GM18909 (cell line): ENCODE results near the gene FMN1.

Experiments
- ATAC-seq: cut with Tn5 transposase; IDR thresholded peaks from one replicate; pipeline ENCODE4 v1.9.1; 2021; ENCODE audit warnings: mild to moderate bottlenecking; ENCODE audit not compliant: unreplicated experiment, poor library complexity

Gene FMN1

GRCh38 chr15:33194704-33195670 is at the start of gene FMN1:
Gene FMN1 (minus strand): TSS chr15:33194714. CDS start chr15:33154914, 39,800 bp downstream.
- ATAC-seq: peak; percentile 91

GRCh38 chr15:33243869-33244268 is 49.4 kb upstream of the FMN1 start:
- no peak for ATAC-seq

- no peak for ATAC-seq
Observed at GRCh38 chr15:33243393-33243792, 48.9 kb upstream of the FMN1 start.

GRCh38 chr15:33242669-33243191 is 48.2 kb upstream of the FMN1 start:
- no peak for ATAC-seq

GRCh38 chr15:33242165-33242564 is 47.7 kb upstream of the FMN1 start:
- ATAC-seq: no peak

- ATAC-seq: no peak
Observed at GRCh38 chr15:33236841-33237509, 42.5 kb upstream of the FMN1 start.

- ATAC-seq: no peak
Observed at GRCh38 chr15:33234020-33234461, 39.5 kb upstream of the FMN1 start.

GRCh38 chr15:33226559-33227181 is 32.2 kb upstream of the FMN1 start:
- peak; percentile 88 for ATAC-seq

GRCh38 chr15:33218071-33218491 is 23.6 kb upstream of the FMN1 start:
- no peak for ATAC-seq

- ATAC-seq: no peak
Observed at GRCh38 chr15:33215941-33216872, 21.7 kb upstream of the FMN1 start.

- ATAC-seq: no peak
Observed at GRCh38 chr15:33211176-33211808, 16.8 kb upstream of the FMN1 start.

- ATAC-seq: no peak
Observed at GRCh38 chr15:33209575-33210481, 15.3 kb upstream of the FMN1 start.

GRCh38 chr15:33207646-33208045 is 13.1 kb upstream of the FMN1 start:
- ATAC-seq: no peak

GRCh38 chr15:33206366-33206765 is 11.9 kb upstream of the FMN1 start:
- ATAC-seq: no peak

GRCh38 chr15:33204926-33205325 is 10.4 kb upstream of the FMN1 start:
- no peak for ATAC-seq

GRCh38 chr15:33204087-33204486 is 9.6 kb upstream of the FMN1 start:
- ATAC-seq: no peak

GRCh38 chr15:33201491-33202231 is 7.1 kb upstream of the FMN1 start:
- ATAC-seq: peak; percentile 83
